ENCODE data around the gene ZFPL1. TPM values are rescaled to one million over a fixed set of nuclear protein-coding genes. Genes with fewer than 3 reads are reported as not detected.

The ZFPL1 gene
- total RNA-seq, 1 experiment from 2014 or later = 50.8 TPM

GRCh38 chr11:65051398-65051858, 32.6 kb upstream of the ZFPL1 start:
- CTCF ChIA-PET = no interaction called here
- no peaks in the 10 kb centered on the region for H3K36me3 Mint-ChIP-seq (ENCODE audit: insufficient read depth, unreplicated experiment)
- intact Hi-C loops (cut with micrococcal nuclease) = no loop called here
- no peaks in the 10 kb centered on the region for H3K9me3 Mint-ChIP-seq (ENCODE audit: unreplicated experiment)
- POLR2A ChIA-PET = no interaction called here
- no peaks in the 10 kb centered on the region for H3K4me1 Mint-ChIP-seq (ENCODE audit: insufficient read depth, unreplicated experiment)
- BruUV-seq (replicated peaks) = no TSS peak
- no peak for TF ChIP-seq CTCF (IDR thresholded peaks at IDR 0.05; ENCODE audit: unreplicated experiment)
- H3K27me3 Mint-ChIP-seq (ENCODE audit: insufficient read depth, unreplicated experiment) = no peaks in the 10 kb centered on the region
- H3K4me3 Mint-ChIP-seq (ENCODE audit: unreplicated experiment) = no peak overlapping the region
- DNase-seq (ENCODE audit: unreplicated experiment) = no peak
- no peak overlapping the region for H3K27ac Mint-ChIP-seq (ENCODE audit: low read depth, unreplicated experiment)

GRCh38 chr11:65053827-65054508, 30.1 kb upstream of the ZFPL1 start:
- ChIA-PET POLR2A (interaction anchor here (0.6 kb wide), 1 partner anchor 41 kb away, joined by 3 read pairs; no protein-coding TSS in a partner anchor), CTCF (no interaction called here)
- no peaks in the 10 kb centered on the region for H3K4me1 Mint-ChIP-seq (ENCODE audit: insufficient read depth, unreplicated experiment)
- no peak for TF ChIP-seq CTCF (IDR thresholded peaks at IDR 0.05; ENCODE audit: unreplicated experiment)
- H3K9me3 Mint-ChIP-seq (ENCODE audit: unreplicated experiment) = no peaks in the 10 kb centered on the region
- DNase-seq (ENCODE audit: unreplicated experiment) = no peak
- H3K36me3 Mint-ChIP-seq (ENCODE audit: insufficient read depth, unreplicated experiment) = no peaks in the 10 kb centered on the region
- no peaks in the 10 kb centered on the region for H3K27me3 Mint-ChIP-seq (ENCODE audit: insufficient read depth, unreplicated experiment)
- intact Hi-C loops (cut with micrococcal nuclease) = no loop called here
- no peak overlapping the region for H3K4me3 Mint-ChIP-seq (ENCODE audit: unreplicated experiment)
- no TSS peak for BruUV-seq (replicated peaks)
- no peak overlapping the region for H3K27ac Mint-ChIP-seq (ENCODE audit: low read depth, unreplicated experiment)

- ChIA-PET CTCF (no interaction called here), POLR2A (interaction anchor here (0.7 kb wide), 1 partner anchor 862 kb away, joined by 3 read pairs; no protein-coding TSS in a partner anchor)
- Mint-ChIP-seq H3K27me3 (ENCODE audit: insufficient read depth, unreplicated experiment) (no peaks in the 10 kb centered on the region), H3K9me3 (ENCODE audit: unreplicated experiment) (no peaks in the 10 kb centered on the region), H3K36me3 (ENCODE audit: insufficient read depth, unreplicated experiment) (no peaks in the 10 kb centered on the region), H3K4me1 (ENCODE audit: insufficient read depth, unreplicated experiment) (no peaks in the 10 kb centered on the region), H3K4me3 (ENCODE audit: unreplicated experiment) (no peak overlapping the region), H3K27ac (ENCODE audit: low read depth, unreplicated experiment) (no peak overlapping the region)
- no TSS peak for BruUV-seq (replicated peaks)
- no peak for TF ChIP-seq CTCF (IDR thresholded peaks at IDR 0.05; ENCODE audit: unreplicated experiment)
- intact Hi-C loops (cut with micrococcal nuclease) = no loop called here
- no peak for DNase-seq (ENCODE audit: unreplicated experiment)
These were observed 28.5 kb upstream of the ZFPL1 start for GRCh38 chr11:65055538-65055937.

GRCh38 chr11:65056999-65057398, 27.0 kb upstream of the ZFPL1 start:
- CTCF ChIA-PET = interaction anchor here (0.7 kb wide), 1 partner anchor 53 kb away, joined by 3 read pairs; no protein-coding TSS in a partner anchor
- intact Hi-C loops (cut with micrococcal nuclease) = no loop called here
- POLR2A ChIA-PET = no interaction called here
- no peaks in the 10 kb centered on the region for H3K4me1 Mint-ChIP-seq (ENCODE audit: insufficient read depth, unreplicated experiment)
- no peak overlapping the region for H3K27ac Mint-ChIP-seq (ENCODE audit: low read depth, unreplicated experiment)
- no peaks in the 10 kb centered on the region for H3K9me3 Mint-ChIP-seq (ENCODE audit: unreplicated experiment)
- DNase-seq (ENCODE audit: unreplicated experiment) = no peak
- no TSS peak for BruUV-seq (replicated peaks)
- H3K36me3 Mint-ChIP-seq (ENCODE audit: insufficient read depth, unreplicated experiment) = no peaks in the 10 kb centered on the region
- no peak overlapping the region for H3K4me3 Mint-ChIP-seq (ENCODE audit: unreplicated experiment)
- H3K27me3 Mint-ChIP-seq (ENCODE audit: insufficient read depth, unreplicated experiment) = no peaks in the 10 kb centered on the region
- no peak for TF ChIP-seq CTCF (IDR thresholded peaks at IDR 0.05; ENCODE audit: unreplicated experiment)

Data from MCF 10A (cell line).